ENCODE results near the gene KRTAP5-8. TPM values are rescaled to one million over a fixed set of nuclear protein-coding genes. Genes with fewer than 3 reads are reported as not detected.

Gene KRTAP5-8
- total RNA-seq, 1 experiment from 2014 or later = not detected

DNA sequence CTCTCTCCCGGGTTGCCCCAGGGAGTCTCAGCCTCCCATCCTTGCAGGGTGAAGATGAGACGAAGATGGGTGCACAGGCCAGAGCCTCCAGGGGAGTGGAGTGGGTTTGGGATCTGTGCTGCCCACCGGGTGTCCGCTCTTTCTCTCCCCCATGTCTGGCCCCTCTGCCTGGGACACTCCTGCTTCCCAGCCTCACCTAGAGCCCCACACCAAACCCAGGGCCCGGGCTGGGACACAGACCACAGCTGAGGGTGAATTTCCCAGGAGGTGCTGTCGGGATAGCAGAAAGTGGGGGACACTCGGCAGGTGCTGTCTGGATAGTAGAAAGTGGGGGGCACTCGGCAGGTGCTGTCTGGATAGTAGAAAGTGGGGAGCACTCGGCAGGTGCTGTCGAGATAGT is 35.8 kb upstream of the KRTAP5-8 start:
- ChIA-PET CTCF (no interaction called here), POLR2A (no interaction called here)
- Mint-ChIP-seq H3K27ac (no peak overlapping the region), H3K4me3 (no peak overlapping the region), H3K27me3 (ENCODE audit: low read depth) (no peaks in the 10 kb centered on the region), H3K36me3 (peaks cover 40% of the 10 kb centered on the region), H3K4me1 (peaks cover 22% of the 10 kb centered on the region), H3K9me3 (peaks cover 11% of the 10 kb centered on the region)
- DNase-seq (ENCODE audit: low spot score) (no peak), ATAC-seq (no peak)
- TF ChIP-seq PRRX2 (CRISPR knock-in tag; IDR thresholded peaks at IDR 0.05) (no peak), MYBL2 (CRISPR knock-in tag; IDR thresholded peaks at IDR 0.05) (no peak), ZBTB21 (CRISPR knock-in tag; IDR thresholded peaks at IDR 0.05; ENCODE audit: borderline replicate concordance) (no peak), FOXJ3 (CRISPR knock-in tag; IDR thresholded peaks at IDR 0.05; ENCODE audit: borderline replicate concordance) (no peak)
- TF ChIP-seq, protein P1, sequence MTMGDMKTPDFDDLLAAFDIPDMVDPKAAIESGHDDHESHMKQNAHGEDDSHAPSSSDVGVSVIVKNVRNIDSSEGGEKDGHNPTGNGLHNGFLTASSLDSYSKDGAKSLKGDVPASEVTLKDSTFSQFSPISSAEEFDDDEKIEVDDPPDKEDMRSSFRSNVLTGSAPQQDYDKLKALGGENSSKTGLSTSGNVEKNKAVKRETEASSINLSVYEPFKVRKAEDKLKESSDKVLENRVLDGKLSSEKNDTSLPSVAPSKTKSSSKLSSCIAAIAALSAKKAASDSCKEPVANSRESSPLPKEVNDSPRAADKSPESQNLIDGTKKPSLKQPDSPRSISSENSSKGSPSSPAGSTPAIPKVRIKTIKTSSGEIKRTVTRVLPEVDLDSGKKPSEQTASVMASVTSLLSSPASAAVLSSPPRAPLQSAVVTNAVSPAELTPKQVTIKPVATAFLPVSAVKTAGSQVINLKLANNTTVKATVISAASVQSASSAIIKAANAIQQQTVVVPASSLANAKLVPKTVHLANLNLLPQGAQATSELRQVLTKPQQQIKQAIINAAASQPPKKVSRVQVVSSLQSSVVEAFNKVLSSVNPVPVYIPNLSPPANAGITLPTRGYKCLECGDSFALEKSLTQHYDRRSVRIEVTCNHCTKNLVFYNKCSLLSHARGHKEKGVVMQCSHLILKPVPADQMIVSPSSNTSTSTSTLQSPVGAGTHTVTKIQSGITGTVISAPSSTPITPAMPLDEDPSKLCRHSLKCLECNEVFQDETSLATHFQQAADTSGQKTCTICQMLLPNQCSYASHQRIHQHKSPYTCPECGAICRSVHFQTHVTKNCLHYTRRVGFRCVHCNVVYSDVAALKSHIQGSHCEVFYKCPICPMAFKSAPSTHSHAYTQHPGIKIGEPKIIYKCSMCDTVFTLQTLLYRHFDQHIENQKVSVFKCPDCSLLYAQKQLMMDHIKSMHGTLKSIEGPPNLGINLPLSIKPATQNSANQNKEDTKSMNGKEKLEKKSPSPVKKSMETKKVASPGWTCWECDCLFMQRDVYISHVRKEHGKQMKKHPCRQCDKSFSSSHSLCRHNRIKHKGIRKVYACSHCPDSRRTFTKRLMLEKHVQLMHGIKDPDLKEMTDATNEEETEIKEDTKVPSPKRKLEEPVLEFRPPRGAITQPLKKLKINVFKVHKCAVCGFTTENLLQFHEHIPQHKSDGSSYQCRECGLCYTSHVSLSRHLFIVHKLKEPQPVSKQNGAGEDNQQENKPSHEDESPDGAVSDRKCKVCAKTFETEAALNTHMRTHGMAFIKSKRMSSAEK (CRISPR knock-in tag; IDR thresholded peaks at IDR 0.05; ENCODE audit: borderline replicate concordance) = no peak
- TF ChIP-seq, protein P2, sequence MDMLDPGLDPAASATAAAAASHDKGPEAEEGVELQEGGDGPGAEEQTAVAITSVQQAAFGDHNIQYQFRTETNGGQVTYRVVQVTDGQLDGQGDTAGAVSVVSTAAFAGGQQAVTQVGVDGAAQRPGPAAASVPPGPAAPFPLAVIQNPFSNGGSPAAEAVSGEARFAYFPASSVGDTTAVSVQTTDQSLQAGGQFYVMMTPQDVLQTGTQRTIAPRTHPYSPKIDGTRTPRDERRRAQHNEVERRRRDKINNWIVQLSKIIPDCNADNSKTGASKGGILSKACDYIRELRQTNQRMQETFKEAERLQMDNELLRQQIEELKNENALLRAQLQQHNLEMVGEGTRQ (CRISPR knock-in tag; IDR thresholded peaks at IDR 0.05) = no peak

DNA sequence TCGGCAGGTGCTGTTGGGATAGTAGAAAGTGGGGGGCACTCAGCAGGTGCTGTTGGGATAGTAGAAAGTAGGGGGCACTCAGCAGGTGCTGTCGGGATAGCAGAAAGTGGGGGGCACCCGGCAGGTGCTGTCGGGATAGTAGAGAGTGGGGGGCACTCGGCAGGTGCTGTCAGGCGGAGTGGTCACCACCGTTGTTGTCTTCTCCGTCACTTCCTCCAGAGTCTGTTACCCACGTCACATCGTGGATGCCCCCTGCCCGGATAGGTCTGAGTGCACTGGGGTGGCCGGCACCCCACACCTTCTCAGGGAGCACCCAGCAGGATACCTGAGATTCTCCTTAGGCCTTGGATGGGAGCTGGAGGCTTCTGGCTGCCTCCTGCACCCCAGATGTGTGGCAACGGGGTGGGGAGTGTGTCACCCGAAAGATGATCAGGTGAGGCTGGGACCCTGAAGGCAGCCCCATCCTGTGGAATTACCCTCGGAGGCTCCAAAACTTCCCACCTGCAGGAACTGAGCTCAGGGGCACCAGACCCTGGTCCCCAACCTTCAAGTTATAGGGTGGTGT is 34.9 kb upstream of the KRTAP5-8 start:
- Mint-ChIP-seq H3K36me3 (peaks cover 37% of the 10 kb centered on the region), H3K9me3 (peaks cover 15% of the 10 kb centered on the region), H3K27ac (no peak overlapping the region), H3K27me3 (ENCODE audit: low read depth) (no peaks in the 10 kb centered on the region; the same call in 1 of the 2 replicates), H3K4me3 (no peak overlapping the region), H3K4me1 (peaks cover 22% of the 10 kb centered on the region)
- no peak for DNase-seq (ENCODE audit: low spot score)
- ChIA-PET POLR2A (no interaction called here), CTCF (no interaction called here)
- ATAC-seq = no peak
- TF ChIP-seq SP1 (CRISPR knock-in tag; conservative IDR thresholded peaks at IDR 0.05) (no peak), TCF7 (CRISPR knock-in tag; IDR thresholded peaks at IDR 0.05; ENCODE audit: low read depth) (no peak), JUN (CRISPR knock-in tag; IDR thresholded peaks at IDR 0.05) (no peak), NR3C1 (CRISPR knock-in tag; conservative IDR thresholded peaks at IDR 0.05; ENCODE audit: low read depth) (no peak), GABPB1 (CRISPR knock-in tag; IDR thresholded peaks at IDR 0.05) (no peak), EMX1 (CRISPR knock-in tag; IDR thresholded peaks at IDR 0.05) (no peak), ZNF263 (CRISPR knock-in tag; IDR thresholded peaks at IDR 0.05; ENCODE audit: low read depth) (no peak), HMGA2 (CRISPR knock-in tag; IDR thresholded peaks at IDR 0.05) (no peak), CREB1 (CRISPR knock-in tag; IDR thresholded peaks at IDR 0.05) (no peak), RORB (CRISPR knock-in tag; IDR thresholded peaks at IDR 0.05) (no peak), TP53 (CRISPR knock-in tag; IDR thresholded peaks at IDR 0.05) (no peak), OVOL2 (CRISPR knock-in tag; IDR thresholded peaks at IDR 0.05; ENCODE audit: borderline replicate concordance) (no peak)
- TF ChIP-seq, protein P3, sequence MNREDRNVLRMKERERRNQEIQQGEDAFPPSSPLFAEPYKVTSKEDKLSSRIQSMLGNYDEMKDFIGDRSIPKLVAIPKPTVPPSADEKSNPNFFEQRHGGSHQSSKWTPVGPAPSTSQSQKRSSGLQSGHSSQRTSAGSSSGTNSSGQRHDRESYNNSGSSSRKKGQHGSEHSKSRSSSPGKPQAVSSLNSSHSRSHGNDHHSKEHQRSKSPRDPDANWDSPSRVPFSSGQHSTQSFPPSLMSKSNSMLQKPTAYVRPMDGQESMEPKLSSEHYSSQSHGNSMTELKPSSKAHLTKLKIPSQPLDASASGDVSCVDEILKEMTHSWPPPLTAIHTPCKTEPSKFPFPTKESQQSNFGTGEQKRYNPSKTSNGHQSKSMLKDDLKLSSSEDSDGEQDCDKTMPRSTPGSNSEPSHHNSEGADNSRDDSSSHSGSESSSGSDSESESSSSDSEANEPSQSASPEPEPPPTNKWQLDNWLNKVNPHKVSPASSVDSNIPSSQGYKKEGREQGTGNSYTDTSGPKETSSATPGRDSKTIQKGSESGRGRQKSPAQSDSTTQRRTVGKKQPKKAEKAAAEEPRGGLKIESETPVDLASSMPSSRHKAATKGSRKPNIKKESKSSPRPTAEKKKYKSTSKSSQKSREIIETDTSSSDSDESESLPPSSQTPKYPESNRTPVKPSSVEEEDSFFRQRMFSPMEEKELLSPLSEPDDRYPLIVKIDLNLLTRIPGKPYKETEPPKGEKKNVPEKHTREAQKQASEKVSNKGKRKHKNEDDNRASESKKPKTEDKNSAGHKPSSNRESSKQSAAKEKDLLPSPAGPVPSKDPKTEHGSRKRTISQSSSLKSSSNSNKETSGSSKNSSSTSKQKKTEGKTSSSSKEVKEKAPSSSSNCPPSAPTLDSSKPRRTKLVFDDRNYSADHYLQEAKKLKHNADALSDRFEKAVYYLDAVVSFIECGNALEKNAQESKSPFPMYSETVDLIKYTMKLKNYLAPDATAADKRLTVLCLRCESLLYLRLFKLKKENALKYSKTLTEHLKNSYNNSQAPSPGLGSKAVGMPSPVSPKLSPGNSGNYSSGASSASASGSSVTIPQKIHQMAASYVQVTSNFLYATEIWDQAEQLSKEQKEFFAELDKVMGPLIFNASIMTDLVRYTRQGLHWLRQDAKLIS (CRISPR knock-in tag; IDR thresholded peaks at IDR 0.05; ENCODE audit: borderline replicate concordance) = no peak
- TF ChIP-seq, protein P2 (CRISPR knock-in tag; IDR thresholded peaks at IDR 0.05) = no peak
- TF ChIP-seq, protein P4, sequence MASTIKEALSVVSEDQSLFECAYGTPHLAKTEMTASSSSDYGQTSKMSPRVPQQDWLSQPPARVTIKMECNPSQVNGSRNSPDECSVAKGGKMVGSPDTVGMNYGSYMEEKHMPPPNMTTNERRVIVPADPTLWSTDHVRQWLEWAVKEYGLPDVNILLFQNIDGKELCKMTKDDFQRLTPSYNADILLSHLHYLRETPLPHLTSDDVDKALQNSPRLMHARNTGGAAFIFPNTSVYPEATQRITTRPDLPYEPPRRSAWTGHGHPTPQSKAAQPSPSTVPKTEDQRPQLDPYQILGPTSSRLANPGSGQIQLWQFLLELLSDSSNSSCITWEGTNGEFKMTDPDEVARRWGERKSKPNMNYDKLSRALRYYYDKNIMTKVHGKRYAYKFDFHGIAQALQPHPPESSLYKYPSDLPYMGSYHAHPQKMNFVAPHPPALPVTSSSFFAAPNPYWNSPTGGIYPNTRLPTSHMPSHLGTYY (CRISPR knock-in tag; IDR thresholded peaks at IDR 0.05) = no peak
- TF ChIP-seq, protein P5, sequence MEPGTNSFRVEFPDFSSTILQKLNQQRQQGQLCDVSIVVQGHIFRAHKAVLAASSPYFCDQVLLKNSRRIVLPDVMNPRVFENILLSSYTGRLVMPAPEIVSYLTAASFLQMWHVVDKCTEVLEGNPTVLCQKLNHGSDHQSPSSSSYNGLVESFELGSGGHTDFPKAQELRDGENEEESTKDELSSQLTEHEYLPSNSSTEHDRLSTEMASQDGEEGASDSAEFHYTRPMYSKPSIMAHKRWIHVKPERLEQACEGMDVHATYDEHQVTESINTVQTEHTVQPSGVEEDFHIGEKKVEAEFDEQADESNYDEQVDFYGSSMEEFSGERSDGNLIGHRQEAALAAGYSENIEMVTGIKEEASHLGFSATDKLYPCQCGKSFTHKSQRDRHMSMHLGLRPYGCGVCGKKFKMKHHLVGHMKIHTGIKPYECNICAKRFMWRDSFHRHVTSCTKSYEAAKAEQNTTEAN (CRISPR knock-in tag; IDR thresholded peaks at IDR 0.05) = no peak
